ENCODE measurements around the gene EPHB1.

GRCh38 chr3:135100366-135100765 is 305.3 kb downstream of the EPHB1 start:
- TF ChIP-seq CTCF (IDR thresholded peaks at IDR 0.05; ENCODE audit: low read depth, low read length, missing input control) (no peak), MAX (IDR thresholded peaks at IDR 0.05) (no peak), ZBTB33 (IDR thresholded peaks at IDR 0.05) (no peak), GABPA (IDR thresholded peaks at IDR 0.05 in 1 of 2, conservative IDR thresholded peaks at IDR 0.05 in 1 of 2) (no peak)
